Measurements from ENCODE around the gene ARID5B.
"Not testable (repeated sequence)": the region's sequence is repeated elsewhere in the genome, so short reads cannot be mapped to it uniquely, and the experiment has no call there.

The ARID5B gene

DNA sequence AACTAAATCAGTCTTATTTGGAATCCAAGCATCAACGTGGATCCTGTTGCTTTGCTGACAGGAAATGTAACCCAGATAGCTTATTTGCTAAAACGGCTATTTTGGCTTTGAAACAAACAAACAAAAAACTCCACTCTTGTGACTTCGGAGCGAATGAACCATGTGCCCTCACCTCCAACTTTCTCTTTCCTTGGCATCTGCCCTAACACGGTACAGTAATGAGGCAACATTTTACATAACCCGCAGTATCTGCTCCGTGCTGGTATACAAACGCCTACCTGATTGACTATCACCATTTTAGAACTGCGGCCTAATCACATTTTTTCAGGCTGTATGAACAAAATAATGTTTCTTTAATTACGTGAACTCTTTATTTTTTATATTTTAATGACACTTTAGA, 37.5 kb upstream of the ARID5B start:
- Histone ChIP-seq H3K4me1 (ENCODE audit: insufficient read depth, insufficient read length) (no peaks in the 10 kb centered on the region), H3K9me3 (ENCODE audit: insufficient read depth, low read length) (no peaks in the 10 kb centered on the region), H3K4me3 (ENCODE audit: insufficient read length, low read depth) (no peak overlapping the region), H3K36me3 (ENCODE audit: insufficient read depth, insufficient read length, low read length) (no peaks in the 10 kb centered on the region), H3K27me3 (ENCODE audit: insufficient read depth, insufficient read length) (no peaks in the 10 kb centered on the region), H3K9ac (ENCODE audit: insufficient read length, low read depth) (no peak overlapping the region)
- DNase-seq (ENCODE audit: low read depth, low spot score): no peak
- TF ChIP-seq YY1 (IDR thresholded peaks at IDR 0.05; ENCODE audit: insufficient read depth, insufficient read length): no peak
- no peak for TF ChIP-seq ZNF274 (IDR thresholded peaks at IDR 0.05; ENCODE audit: low read depth, low read length)
- no peak for TF ChIP-seq SUZ12 (IDR thresholded peaks at IDR 0.05; ENCODE audit: extremely low read depth, insufficient read depth, insufficient read length)

DNA sequence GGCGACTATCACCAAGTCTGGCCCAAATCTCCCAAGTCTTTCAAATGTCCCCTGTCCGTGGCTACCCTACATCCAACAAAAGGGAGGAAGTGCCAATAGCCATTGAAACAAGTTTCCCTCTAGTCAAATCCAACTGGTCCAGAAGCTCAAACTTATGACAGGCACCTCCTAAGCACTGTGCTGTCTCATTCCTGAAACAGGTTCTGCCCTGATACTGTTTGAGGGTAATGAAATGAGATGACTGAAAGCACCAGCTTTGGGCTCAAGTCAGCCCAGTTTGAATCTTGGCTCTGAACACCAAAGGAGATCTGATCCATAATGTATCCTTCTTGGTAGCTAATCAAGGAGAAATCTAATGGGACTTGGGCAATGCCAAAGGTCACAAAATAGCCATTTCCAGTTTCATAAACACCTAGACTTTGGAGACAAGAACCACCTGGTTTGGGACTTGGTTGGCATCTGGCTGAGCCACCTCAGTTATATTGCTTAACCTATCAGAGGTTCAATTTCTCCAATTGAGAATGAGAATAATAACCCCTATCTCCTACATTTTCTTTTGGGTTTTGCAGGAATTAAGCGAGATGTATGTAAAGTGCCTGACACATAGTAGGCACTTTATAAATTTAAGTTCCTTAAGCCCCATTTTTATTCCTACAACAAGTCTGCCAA, 34.7 kb upstream of the ARID5B start:
- no peaks in the 10 kb centered on the region for H3K36me3 ChIP-seq (ENCODE audit: insufficient read depth, insufficient read length, low read length)
- no peak overlapping the region for H3K4me3 ChIP-seq (ENCODE audit: insufficient read length, low read depth)
- H3K27me3 ChIP-seq (ENCODE audit: insufficient read depth, insufficient read length): no peaks in the 10 kb centered on the region
- no peak overlapping the region for H3K9ac ChIP-seq (ENCODE audit: insufficient read length, low read depth)
- no peaks in the 10 kb centered on the region for H3K9me3 ChIP-seq (ENCODE audit: insufficient read depth, low read length)
- no peaks in the 10 kb centered on the region for H3K4me1 ChIP-seq (ENCODE audit: insufficient read depth, insufficient read length)
- no peak for DNase-seq (ENCODE audit: low read depth, low spot score)
- TF ChIP-seq YY1 (IDR thresholded peaks at IDR 0.05; ENCODE audit: insufficient read depth, insufficient read length) (no peak), SUZ12 (IDR thresholded peaks at IDR 0.05; ENCODE audit: extremely low read depth, insufficient read depth, insufficient read length) (no peak), ZNF274 (IDR thresholded peaks at IDR 0.05; ENCODE audit: low read depth, low read length) (no peak)

DNA sequence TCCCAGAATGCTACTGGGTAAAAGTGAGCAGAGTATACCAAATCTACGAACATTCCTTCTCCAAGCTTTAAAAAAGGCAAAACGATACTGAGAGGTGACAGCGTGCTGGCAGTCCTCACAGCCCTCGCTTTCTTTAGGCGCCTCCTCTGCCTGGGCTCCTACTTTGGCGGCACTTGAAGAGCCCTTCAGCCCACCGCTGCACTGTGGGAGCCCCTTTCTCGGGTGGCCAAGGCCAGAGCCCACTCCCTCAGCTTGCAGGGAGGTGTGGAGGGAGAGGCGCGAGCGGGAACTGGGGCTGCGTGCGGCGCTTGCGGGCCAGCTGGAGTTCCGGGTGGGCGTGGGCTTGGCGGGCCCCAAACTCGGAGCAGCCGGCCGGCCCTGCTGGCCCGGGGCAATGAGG, 34.1 kb upstream of the ARID5B start:
- not testable (repeated sequence) for H3K9me3 ChIP-seq (ENCODE audit: insufficient read depth, low read length); DNase-seq (ENCODE audit: low read depth, low spot score); H3K4me1 ChIP-seq (ENCODE audit: insufficient read depth, insufficient read length); H3K27me3 ChIP-seq (ENCODE audit: insufficient read depth, insufficient read length); H3K36me3 ChIP-seq (ENCODE audit: insufficient read depth, insufficient read length, low read length); H3K9ac ChIP-seq (ENCODE audit: insufficient read length, low read depth); H3K4me3 ChIP-seq (ENCODE audit: insufficient read length, low read depth)

DNA sequence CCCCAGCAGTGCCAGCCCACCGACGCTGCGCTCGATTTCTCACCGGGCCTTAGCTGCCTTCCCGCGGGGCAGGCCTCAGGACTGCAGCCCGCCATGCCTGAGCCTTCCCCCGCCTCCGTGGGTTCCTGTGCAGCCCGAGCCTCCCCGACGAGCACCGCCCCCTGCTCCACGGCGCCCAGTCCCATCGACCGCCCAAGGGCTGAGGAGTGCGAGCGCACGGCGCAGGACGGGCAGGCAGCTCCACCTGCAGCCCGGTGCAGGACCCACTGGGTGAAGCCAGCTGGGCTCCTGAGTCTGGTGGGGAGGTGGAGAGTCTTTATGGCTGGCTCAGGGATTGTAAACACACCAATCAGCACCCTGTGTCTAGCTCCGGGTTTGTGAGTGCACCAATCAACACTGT, 33.7 kb upstream of the ARID5B start:
- H3K9ac ChIP-seq (ENCODE audit: insufficient read length, low read depth); H3K36me3 ChIP-seq (ENCODE audit: insufficient read depth, insufficient read length, low read length); H3K4me1 ChIP-seq (ENCODE audit: insufficient read depth, insufficient read length); DNase-seq (ENCODE audit: low read depth, low spot score); H3K4me3 ChIP-seq (ENCODE audit: insufficient read length, low read depth); H3K9me3 ChIP-seq (ENCODE audit: insufficient read depth, low read length); H3K27me3 ChIP-seq (ENCODE audit: insufficient read depth, insufficient read length): not testable (repeated sequence)

DNA sequence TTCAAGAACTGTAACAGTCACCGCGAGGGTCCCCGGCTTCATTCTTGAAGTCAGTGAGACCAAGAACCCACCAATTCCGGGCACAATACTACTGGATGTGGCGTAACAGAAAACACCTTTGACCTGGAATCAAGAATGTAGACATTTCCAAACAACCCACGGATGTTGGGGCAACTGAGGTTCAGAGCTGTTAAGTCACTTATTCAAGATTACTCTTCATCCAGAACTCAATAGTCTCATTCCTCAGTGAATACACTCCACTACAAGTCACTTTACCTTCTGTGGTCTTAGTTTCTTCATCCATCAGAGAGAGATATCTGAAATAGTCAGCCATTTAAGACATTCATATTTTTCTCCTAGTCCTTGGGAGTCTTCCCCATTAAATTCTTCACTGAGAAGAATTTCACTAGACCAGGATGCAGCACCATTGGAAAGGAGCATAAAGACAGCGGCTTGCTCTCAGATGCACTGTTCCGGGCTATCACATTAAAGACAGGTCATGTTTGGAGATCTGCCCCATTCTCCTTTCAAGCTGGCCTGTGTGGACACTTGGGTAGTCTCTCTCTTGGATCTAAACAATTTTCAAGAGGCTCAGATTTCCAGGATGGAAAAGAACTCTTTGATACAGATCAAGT, 32.3 kb upstream of the ARID5B start:
- no peaks in the 10 kb centered on the region for H3K36me3 ChIP-seq (ENCODE audit: insufficient read depth, insufficient read length, low read length)
- H3K4me3 ChIP-seq (ENCODE audit: insufficient read length, low read depth): no peak overlapping the region
- H3K27me3 ChIP-seq (ENCODE audit: insufficient read depth, insufficient read length): no peaks in the 10 kb centered on the region
- no peaks in the 10 kb centered on the region for H3K4me1 ChIP-seq (ENCODE audit: insufficient read depth, insufficient read length)
- TF ChIP-seq YY1 (IDR thresholded peaks at IDR 0.05; ENCODE audit: insufficient read depth, insufficient read length) (no peak), ZNF274 (IDR thresholded peaks at IDR 0.05; ENCODE audit: low read depth, low read length) (no peak), SUZ12 (IDR thresholded peaks at IDR 0.05; ENCODE audit: extremely low read depth, insufficient read depth, insufficient read length) (no peak)
- no peak overlapping the region for H3K9ac ChIP-seq (ENCODE audit: insufficient read length, low read depth)
- H3K9me3 ChIP-seq (ENCODE audit: insufficient read depth, low read length): no peaks in the 10 kb centered on the region
- DNase-seq (ENCODE audit: low read depth, low spot score): no peak

DNA sequence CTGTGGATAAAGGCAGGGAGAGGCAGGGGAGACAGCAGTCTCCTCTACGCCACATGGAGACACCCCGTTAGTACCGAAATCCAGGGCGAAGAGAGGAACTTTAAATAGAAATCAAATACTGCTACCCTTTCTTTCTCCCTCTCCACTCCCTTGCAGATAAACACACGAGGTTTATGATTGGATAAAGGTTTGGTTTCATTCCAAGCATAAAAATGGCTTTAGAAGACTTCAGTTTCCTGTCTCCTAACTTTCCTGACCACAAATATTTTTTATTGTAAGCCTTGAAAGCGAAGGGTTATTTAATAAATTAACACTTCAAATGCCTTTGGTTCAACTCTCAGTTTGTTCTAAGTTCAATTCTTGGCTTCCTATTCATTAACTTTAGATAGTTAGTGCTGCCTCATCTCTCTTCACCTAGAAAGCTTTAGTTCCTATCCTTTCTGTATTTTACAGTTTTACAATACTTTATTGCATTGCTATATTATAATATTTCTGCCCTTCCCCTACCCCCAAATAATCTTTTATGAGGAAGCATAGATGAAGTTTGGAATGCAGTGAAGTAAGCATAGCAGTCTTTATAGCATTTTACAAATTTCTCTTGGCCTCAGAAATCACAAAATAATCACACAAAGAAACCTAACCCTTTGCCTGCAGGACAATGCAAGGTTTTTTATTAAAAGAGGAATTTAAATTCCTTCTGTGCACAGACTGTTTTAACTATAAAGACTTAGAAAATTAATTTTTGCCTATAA, 31.5 kb upstream of the ARID5B start:
- Histone ChIP-seq H3K9me3 (ENCODE audit: insufficient read depth, low read length) (no peaks in the 10 kb centered on the region), H3K27me3 (ENCODE audit: insufficient read depth, insufficient read length) (no peaks in the 10 kb centered on the region), H3K9ac (ENCODE audit: insufficient read length, low read depth) (no peak overlapping the region), H3K36me3 (ENCODE audit: insufficient read depth, insufficient read length, low read length) (no peaks in the 10 kb centered on the region), H3K4me3 (ENCODE audit: insufficient read length, low read depth) (no peak overlapping the region), H3K4me1 (ENCODE audit: insufficient read depth, insufficient read length) (no peaks in the 10 kb centered on the region)
- TF ChIP-seq ZNF274 (IDR thresholded peaks at IDR 0.05; ENCODE audit: low read depth, low read length) (no peak), SUZ12 (IDR thresholded peaks at IDR 0.05; ENCODE audit: extremely low read depth, insufficient read depth, insufficient read length) (no peak), YY1 (IDR thresholded peaks at IDR 0.05; ENCODE audit: insufficient read depth, insufficient read length) (no peak)
- DNase-seq (ENCODE audit: low read depth, low spot score): no peak

DNA sequence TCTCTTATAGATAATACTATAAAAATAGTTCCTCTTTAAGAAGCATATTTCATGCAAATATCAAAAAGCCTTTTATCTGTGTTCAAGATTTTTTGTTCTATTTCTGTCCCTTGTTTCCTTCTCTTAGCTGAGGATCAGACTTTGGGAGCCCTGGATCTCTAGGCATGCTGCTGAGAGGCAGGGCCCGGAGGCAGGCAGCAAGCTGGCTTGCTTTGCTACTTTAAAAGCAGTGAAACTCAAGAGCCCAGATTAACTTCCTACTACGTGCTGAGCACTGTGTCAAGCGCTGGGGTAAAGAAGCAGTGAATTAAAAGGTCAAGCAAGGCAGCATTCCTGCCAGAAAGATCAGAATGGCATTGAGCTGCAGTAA, 31.0 kb upstream of the ARID5B start:
- Histone ChIP-seq H3K36me3 (ENCODE audit: insufficient read depth, insufficient read length, low read length) (no peaks in the 10 kb centered on the region), H3K4me3 (ENCODE audit: insufficient read length, low read depth) (no peak overlapping the region), H3K9me3 (ENCODE audit: insufficient read depth, low read length) (no peaks in the 10 kb centered on the region), H3K4me1 (ENCODE audit: insufficient read depth, insufficient read length) (no peaks in the 10 kb centered on the region), H3K9ac (ENCODE audit: insufficient read length, low read depth) (no peak overlapping the region), H3K27me3 (ENCODE audit: insufficient read depth, insufficient read length) (no peaks in the 10 kb centered on the region)
- TF ChIP-seq YY1 (IDR thresholded peaks at IDR 0.05; ENCODE audit: insufficient read depth, insufficient read length) (no peak), SUZ12 (IDR thresholded peaks at IDR 0.05; ENCODE audit: extremely low read depth, insufficient read depth, insufficient read length) (no peak), ZNF274 (IDR thresholded peaks at IDR 0.05; ENCODE audit: low read depth, low read length) (no peak)
- DNase-seq (ENCODE audit: low read depth, low spot score): no peak

All from NT2/D1 (cell line).